ENCODE measurements around the gene TGFBI.

GRCh38 chr5:136042665-136043121 lies 13.9 kb downstream of the TGFBI start:
- TF ChIP-seq CTCF (IDR thresholded peaks at IDR 0.05) (no peak), POLR2A (IDR thresholded peaks at IDR 0.05) (no peak)
